Activated CD8-positive, alpha-beta memory T cell treated with anti-CD3 and anti-CD28 coated beads for 48 hours (primary cell): ENCODE data around the gene USP37.

Source experiments
- DNase-seq, 3 experiments: peaks; one replicate each; pipeline ENCODE4 v3.0.0-alpha.2; 2020; ENCODE audit warnings: low read depth in 2 of 3, low spot score in 2 of 3

Gene USP37

GRCh38 chr2:218405086-218405745 lies 162.9 kb downstream of the USP37 start:
- no peak for DNase-seq

- no peak for DNase-seq
These were observed 163.6 kb downstream of the USP37 start for GRCh38 chr2:218404351-218405085.

DNA sequence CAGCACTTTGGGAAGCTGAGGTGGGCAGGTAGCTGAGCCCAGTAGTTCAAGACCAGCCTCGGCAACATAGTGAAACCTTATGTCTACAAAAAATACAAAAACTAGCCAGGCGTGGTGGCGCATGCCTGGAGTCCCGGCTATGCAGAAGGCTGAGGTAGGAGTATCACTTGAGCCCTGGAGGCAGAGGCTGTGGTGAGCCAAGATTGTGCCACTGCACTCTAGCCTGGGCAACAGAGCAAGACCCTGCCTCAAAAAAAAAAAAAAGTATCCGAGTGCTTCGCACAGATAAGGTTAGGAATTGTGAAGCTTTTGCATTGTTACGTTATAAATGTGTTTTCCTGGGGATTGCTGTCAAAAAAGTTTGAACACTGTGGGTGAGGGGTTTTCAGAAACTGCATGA lies 164.3 kb downstream of the USP37 start:
- DNase-seq, result no peak

- no peak for DNase-seq
These were observed 165.2 kb downstream of the USP37 start for GRCh38 chr2:218402911-218403411.

DNA sequence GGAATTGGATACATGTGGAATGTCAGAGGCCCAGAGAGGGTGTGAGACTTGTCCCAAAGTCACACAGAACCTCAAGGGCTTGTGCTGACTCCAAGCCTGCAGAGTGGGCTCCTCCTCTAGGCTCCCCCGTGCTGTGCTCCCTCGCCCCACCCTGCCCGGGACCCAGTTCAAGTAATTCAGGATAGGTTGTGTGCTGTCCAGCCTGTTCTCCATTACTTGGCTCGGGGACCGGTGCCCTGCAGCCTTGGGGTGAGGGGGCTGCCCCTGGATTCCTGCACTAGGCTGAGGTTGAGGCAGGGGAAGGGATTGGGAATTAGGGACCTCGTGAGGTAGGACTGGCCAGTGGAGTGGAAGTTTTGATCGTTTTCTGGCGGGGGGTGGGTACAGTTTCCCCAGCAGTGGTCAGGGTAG lies 165.7 kb downstream of the USP37 start:
- DNase-seq, result no peak

- no peak for DNase-seq
These were observed 166.3 kb downstream of the USP37 start for GRCh38 chr2:218401890-218402289.

DNA sequence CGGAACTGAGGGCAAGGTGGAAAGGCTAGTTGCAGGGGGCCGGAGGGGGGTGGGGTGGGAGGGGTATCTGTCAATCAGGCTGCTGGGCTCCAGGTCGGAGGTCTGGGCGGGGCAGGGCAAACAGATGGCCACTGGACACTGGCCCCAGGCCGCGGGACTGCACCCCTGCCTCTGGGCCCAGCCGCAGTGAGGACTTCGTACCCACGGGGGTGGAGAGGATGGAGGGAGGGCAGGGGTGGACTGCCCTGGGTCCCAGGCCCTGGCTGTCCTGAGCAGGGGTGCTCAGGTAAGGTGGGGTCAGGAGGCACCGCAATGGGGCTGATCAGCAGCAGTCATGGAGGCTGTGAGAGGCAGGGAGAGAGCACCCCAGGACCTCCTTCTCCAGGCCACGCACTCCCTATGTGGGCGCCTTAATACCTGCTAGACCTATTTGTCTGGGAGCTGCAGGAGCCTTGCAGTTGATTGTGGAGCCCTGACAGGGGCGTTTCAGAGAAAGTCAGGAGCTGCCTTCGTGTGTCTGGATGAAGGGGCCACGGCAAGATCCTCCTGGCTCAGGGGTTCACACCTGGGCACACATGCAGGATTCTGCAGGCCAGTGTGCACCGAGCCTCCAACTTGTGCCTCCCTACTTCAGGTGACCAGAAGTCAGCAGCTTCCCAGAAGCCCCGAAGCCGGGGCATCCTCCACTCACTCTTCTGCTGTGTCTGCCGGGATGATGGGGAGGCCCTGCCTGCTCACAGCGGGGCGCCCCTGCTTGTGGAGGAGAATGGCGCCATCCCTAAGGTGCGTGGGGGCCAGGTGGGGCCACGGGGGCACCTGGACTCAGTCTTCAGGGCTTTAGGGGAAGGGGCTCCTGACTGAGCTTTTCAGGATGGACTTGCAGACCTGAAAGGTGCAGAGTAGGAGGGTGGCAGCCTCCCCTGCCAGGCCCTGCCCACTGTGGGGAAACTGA lies 166.9 kb downstream of the USP37 start:
- no peak for DNase-seq
